ENCODE measurements around the gene ANO2.

Gene ANO2

DNA sequence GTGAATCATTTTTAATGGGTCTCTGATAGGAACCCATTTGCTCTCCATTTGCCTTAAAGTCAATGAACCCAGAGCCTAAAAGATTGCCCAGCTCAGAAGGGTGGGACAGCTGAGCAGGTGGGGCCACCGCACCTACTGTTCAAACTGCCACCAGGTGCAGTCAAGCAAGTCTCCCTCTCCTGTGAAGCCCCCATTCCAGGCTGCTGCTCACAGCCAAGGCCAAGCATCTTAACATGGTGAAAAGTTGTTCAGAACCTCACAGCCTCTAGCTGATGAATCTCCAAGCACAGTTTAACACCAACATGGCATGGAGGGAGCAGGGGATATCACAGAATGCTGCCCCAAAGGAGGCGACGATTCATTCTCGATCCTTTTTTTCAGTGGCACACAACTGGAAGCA is 29.5 kb downstream of the ANO2 start:
- no peak for DNase-seq (ENCODE audit: extremely low read depth, low read depth)
- TF ChIP-seq, protein P1, sequence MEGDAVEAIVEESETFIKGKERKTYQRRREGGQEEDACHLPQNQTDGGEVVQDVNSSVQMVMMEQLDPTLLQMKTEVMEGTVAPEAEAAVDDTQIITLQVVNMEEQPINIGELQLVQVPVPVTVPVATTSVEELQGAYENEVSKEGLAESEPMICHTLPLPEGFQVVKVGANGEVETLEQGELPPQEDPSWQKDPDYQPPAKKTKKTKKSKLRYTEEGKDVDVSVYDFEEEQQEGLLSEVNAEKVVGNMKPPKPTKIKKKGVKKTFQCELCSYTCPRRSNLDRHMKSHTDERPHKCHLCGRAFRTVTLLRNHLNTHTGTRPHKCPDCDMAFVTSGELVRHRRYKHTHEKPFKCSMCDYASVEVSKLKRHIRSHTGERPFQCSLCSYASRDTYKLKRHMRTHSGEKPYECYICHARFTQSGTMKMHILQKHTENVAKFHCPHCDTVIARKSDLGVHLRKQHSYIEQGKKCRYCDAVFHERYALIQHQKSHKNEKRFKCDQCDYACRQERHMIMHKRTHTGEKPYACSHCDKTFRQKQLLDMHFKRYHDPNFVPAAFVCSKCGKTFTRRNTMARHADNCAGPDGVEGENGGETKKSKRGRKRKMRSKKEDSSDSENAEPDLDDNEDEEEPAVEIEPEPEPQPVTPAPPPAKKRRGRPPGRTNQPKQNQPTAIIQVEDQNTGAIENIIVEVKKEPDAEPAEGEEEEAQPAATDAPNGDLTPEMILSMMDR (IDR thresholded peaks at IDR 0.05; ENCODE audit: low read depth, low read length): no peak

- no peak for DNase-seq (ENCODE audit: extremely low read depth, low read depth)
- TF ChIP-seq, protein P1 (IDR thresholded peaks at IDR 0.05; ENCODE audit: low read depth, low read length): no peak
These were observed 30.5 kb downstream of the ANO2 start for GRCh38 chr12:5914387-5915149.

GRCh38 chr12:5913387-5913786 is 31.7 kb downstream of the ANO2 start:
- no peak for DNase-seq (ENCODE audit: extremely low read depth, low read depth)
- TF ChIP-seq, protein P1 (IDR thresholded peaks at IDR 0.05; ENCODE audit: low read depth, low read length): no peak

DNA sequence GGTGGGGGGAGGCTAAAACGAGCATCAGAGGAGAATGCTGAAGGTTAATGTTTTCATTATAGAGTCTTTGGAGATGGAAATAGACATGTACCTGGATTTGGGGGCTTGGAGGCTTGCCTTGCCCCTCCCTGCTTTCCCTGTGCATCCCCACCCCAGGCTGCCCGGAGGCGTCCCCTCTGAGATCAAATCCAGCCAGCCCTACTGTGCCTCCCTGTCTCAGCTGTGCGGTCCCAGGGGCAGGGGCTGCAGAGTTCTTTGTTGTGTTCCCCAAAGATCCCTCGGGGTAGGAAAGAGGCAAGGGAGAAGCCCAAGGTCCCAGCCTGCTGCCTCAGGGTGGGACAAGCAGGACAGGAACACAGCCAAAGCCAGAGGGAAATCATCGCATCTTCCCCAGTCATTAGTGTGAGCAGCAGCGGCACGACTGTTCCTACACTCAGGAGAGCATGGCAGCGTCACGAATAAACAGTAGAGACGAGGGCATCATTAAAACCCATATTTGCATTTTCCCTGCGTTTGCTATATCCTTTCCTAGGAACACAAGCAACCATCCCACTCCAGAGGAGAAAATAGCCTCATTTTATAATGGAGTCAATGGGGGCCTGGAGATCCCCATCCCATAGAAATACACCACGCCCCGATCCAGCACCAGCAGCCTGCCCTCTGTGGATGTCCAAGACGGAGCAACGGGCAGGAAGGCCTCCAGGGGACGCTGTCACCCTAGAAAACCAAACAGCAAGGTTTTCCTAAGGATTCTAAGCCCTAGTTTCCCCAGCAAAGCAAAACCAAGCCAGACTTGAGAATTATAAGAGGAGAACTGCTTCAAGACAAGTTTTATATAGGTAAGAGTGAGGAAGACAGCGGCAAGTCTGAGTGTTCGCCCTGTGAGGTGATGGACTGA is 32.4 kb downstream of the ANO2 start:
- no peak for DNase-seq (ENCODE audit: extremely low read depth, low read depth)
- TF ChIP-seq, protein P1 (IDR thresholded peaks at IDR 0.05; ENCODE audit: low read depth, low read length): peak; percentile 18

GRCh38 chr12:5912011-5912410 is 33.0 kb downstream of the ANO2 start:
- TF ChIP-seq, protein P1 (IDR thresholded peaks at IDR 0.05; ENCODE audit: low read depth, low read length): no peak

GRCh38 chr12:5910790-5911548 is 34.1 kb downstream of the ANO2 start:
- no peak for DNase-seq (ENCODE audit: extremely low read depth, low read depth)
- TF ChIP-seq, protein P1 (IDR thresholded peaks at IDR 0.05; ENCODE audit: low read depth, low read length): no peak

More at GRCh38 chr12:5912011-5912410, 33.0 kb downstream of the ANO2 start:
- DNase-seq (ENCODE audit: extremely low read depth, low read depth): no peak
